IMR-90 (cell line): Measurements from ENCODE around the gene ADGRV1. TPM values are rescaled to one million over a fixed set of nuclear protein-coding genes. Genes with fewer than 3 reads are reported as not detected.

Source experiments
- ATAC-seq: fragments of 200-7000 bp; cut with Tn5 transposase; 2 replicates; pipeline ENCODE4 v1.9.1; 2020; ENCODE audit warnings: low read depth, mild to moderate bottlenecking, moderate library complexity
- BruUV-seq: library from RNA; stranded (reverse); fragments of 400-500 nt; replicated peaks from 2 replicates; lab custom pipeline; 2021; lab: Mats Ljungman, UMichigan
- CTCF ChIA-PET: fragments of 300-600 bp; formaldehyde crosslinking; extraction: SDS; loops from one replicate; lab custom pipeline; 2021; ENCODE audit warnings: antibody characterized with exemption; lab: Yijun Ruan, JAX
- POLR2A ChIA-PET: fragments of 300-600 bp; sonication (Branson Sonifier 250); formaldehyde crosslinking; loops from one replicate; lab custom pipeline; 2022; ENCODE audit warnings: antibody characterized with exemption; ENCODE audit not compliant: unreplicated experiment; lab: Charles Lee
- DNase-seq: peaks from one replicate; pipeline ENCODE4 v3.0.0; 2013
- H2AFZ ChIP-seq: replicated peaks from 2 replicates; pipeline ENCODE3; 2013; ENCODE audit warnings: low read length, mild to moderate bottlenecking; ENCODE audit not compliant: poor library complexity
- H2AK5ac ChIP-seq: 2 replicates; pipeline ENCODE4 v1.6.1; 2013; ENCODE audit warnings: low read depth, low read length, inconsistent platforms
- H2AK9ac ChIP-seq: replicated peaks from 2 replicates; pipeline ENCODE3; 2013; ENCODE audit warnings: mild to moderate bottlenecking, low read depth, low read length, moderate library complexity; ENCODE audit not compliant: poor library complexity
- H2BK120ac ChIP-seq: 2 replicates; pipeline ENCODE4 v1.6.1; 2013; ENCODE audit warnings: low read depth, low read length, inconsistent platforms
- H2BK15ac ChIP-seq: 3 replicates; pipeline ENCODE4 v1.6.1; 2013; ENCODE audit warnings: low read depth, low read length, inconsistent platforms
- H2BK20ac ChIP-seq: 2 replicates; pipeline ENCODE4 v1.6.1; 2013; ENCODE audit warnings: low read depth, mild to moderate bottlenecking, inconsistent platforms, low read length, moderate library complexity
- H2BK5ac ChIP-seq: 2 replicates; pipeline ENCODE4 v1.6.1; 2013; ENCODE audit warnings: mild to moderate bottlenecking, low read depth, low read length, inconsistent platforms; ENCODE audit not compliant: poor library complexity, severe bottlenecking
- H3K14ac ChIP-seq: replicated peaks from 2 replicates; pipeline ENCODE4 v1.6.1; 2013; ENCODE audit warnings: low read depth, low read length, inconsistent platforms
- H3K18ac ChIP-seq: 2 replicates; pipeline ENCODE4 v1.6.1; 2013; ENCODE audit warnings: low read depth, low read length, control low read depth
- H3K23ac ChIP-seq: 2 replicates; pipeline ENCODE4 v1.6.1; 2013; ENCODE audit warnings: low read depth, low read length, inconsistent platforms
- H3K27ac ChIP-seq: 2 replicates; pipeline ENCODE4 v1.5.1; 2013; ENCODE audit warnings: mild to moderate bottlenecking, control low read depth, low read length; ENCODE audit not compliant: insufficient read depth
- H3K27me3 ChIP-seq: 2 replicates; pipeline ENCODE4 v1.6.1; 2013; ENCODE audit warnings: low read length; ENCODE audit not compliant: control insufficient read depth, insufficient read depth
- H3K36me3 ChIP-seq: 2 replicates; pipeline ENCODE4 v1.6.1; 2013; ENCODE audit warnings: low read length, mixed read lengths; ENCODE audit not compliant: control insufficient read depth, insufficient read depth
- H3K4ac ChIP-seq: 2 replicates; pipeline ENCODE4 v1.6.1; 2013; ENCODE audit warnings: low read depth, low read length, inconsistent platforms
- H3K4me1 ChIP-seq: 2 replicates; pipeline ENCODE4 v1.6.1; 2013; ENCODE audit warnings: low read length, mixed read lengths; ENCODE audit not compliant: control insufficient read depth, insufficient read depth
- H3K4me2 ChIP-seq: 2 replicates; pipeline ENCODE4 v1.6.1; 2013; ENCODE audit warnings: low read depth, mild to moderate bottlenecking, control low read depth, low read length, moderate library complexity
- H3K4me3 ChIP-seq: 2 replicates; pipeline ENCODE4 v1.5.1; 2013; ENCODE audit warnings: low read depth, mild to moderate bottlenecking, control low read depth, low read length, moderate library complexity; ENCODE audit not compliant: insufficient read depth
- H3K56ac ChIP-seq: 2 replicates; pipeline ENCODE4 v1.6.1; 2013; ENCODE audit warnings: low read length, inconsistent platforms; ENCODE audit not compliant: insufficient read depth; ENCODE audit errors: extremely low read depth
- H3K79me1 ChIP-seq, 2 experiments: 2 replicates each; pipeline ENCODE4 v1.6.1; 2013; ENCODE audit warnings: low read length in 2 of 2, inconsistent platforms in 1 of 2, low read depth in 1 of 2
- H3K9ac ChIP-seq: 2 replicates; pipeline ENCODE4 v1.6.1; 2013; ENCODE audit warnings: low read depth, low read length, control low read depth
- H3K9me1 ChIP-seq: 2 replicates; pipeline ENCODE4 v1.6.1; 2013; ENCODE audit warnings: low read length, inconsistent platforms; ENCODE audit not compliant: insufficient read depth
- H3K9me3 ChIP-seq: 2 replicates; pipeline ENCODE4 v1.6.1; 2013; ENCODE audit warnings: low read length; ENCODE audit not compliant: control insufficient read depth, insufficient read depth
- H4K20me1 ChIP-seq: 2 replicates; pipeline ENCODE4 v1.6.1; 2013; ENCODE audit warnings: low read length, inconsistent platforms; ENCODE audit not compliant: insufficient read depth
- H4K5ac ChIP-seq: 2 replicates; pipeline ENCODE4 v1.6.1; 2013; ENCODE audit warnings: mild to moderate bottlenecking, low read depth, low read length, control low read depth
- H4K8ac ChIP-seq, 2 experiments: 2 replicates each; pipeline ENCODE4 v1.6.1; 2013; ENCODE audit warnings: low read depth in 2 of 2, low read length in 2 of 2, control low read depth in 1 of 2, inconsistent platforms in 1 of 2
- H4K91ac ChIP-seq: 2 replicates; pipeline ENCODE4 v1.6.1; 2013; ENCODE audit warnings: low read depth, low read length, inconsistent platforms; ENCODE audit not compliant: insufficient read depth
- BHLHE40 ChIP-seq: fragments of 150-350 bp; IDR thresholded peaks from 2 replicates; pipeline ENCODE4 v1.6.1; 2016; ENCODE audit warnings: mild to moderate bottlenecking, low read depth, low read length
- CEBPB ChIP-seq: IDR thresholded peaks from 2 replicates; pipeline ENCODE4 v1.6.1; 2012; ENCODE audit warnings: low read depth, low read length, improper control_type of control experiment
- CHD1 ChIP-seq: IDR thresholded peaks from 2 replicates; pipeline ENCODE4 v1.6.1; 2012; ENCODE audit warnings: low read depth, low read length, improper control_type of control experiment
- MAFK ChIP-seq: IDR thresholded peaks from 2 replicates; pipeline ENCODE4 v1.6.1; 2012; ENCODE audit warnings: low read depth, low read length, improper control_type of control experiment
- NFE2L2 ChIP-seq: fragments of 150-350 bp; IDR thresholded peaks from 2 replicates; pipeline ENCODE4 v1.6.1; 2016; ENCODE audit warnings: low read depth, mild to moderate bottlenecking, low read length
- POLR2A ChIP-seq: IDR thresholded peaks from 2 replicates; pipeline ENCODE4 v1.6.1; 2012; ENCODE audit warnings: mild to moderate bottlenecking, low read depth, low read length
- RAD21 ChIP-seq: IDR thresholded peaks from 2 replicates; pipeline ENCODE4 v1.6.1; 2012; ENCODE audit warnings: low read length, improper control_type of control experiment
- RFX5 ChIP-seq: IDR thresholded peaks from 2 replicates; pipeline ENCODE4 v1.8.0; 2012; ENCODE audit warnings: low read depth, mild to moderate bottlenecking, low read length, moderate library complexity
- SMC3 ChIP-seq: fragments of 150-350 bp; IDR thresholded peaks from 2 replicates; pipeline ENCODE4 v1.6.1; 2016; ENCODE audit warnings: low read depth, mild to moderate bottlenecking, antibody characterized with exemption, low read length, moderate library complexity
- USF2 ChIP-seq: fragments of 150-350 bp; IDR thresholded peaks from 2 replicates; pipeline ENCODE4 v1.6.1; 2017; ENCODE audit warnings: mild to moderate bottlenecking, antibody characterized with exemption, low read length, low read depth
- WGBS, 2 experiments: methylation state at CpG; one replicate each; pipeline versions ENCODE4 v1.1.5 to v1.1.7; 2013; ENCODE audit warnings: missing lambda C conversion rate in 2 of 2; ENCODE audit not compliant: insufficient read length in 1 of 2; ENCODE audit errors: extremely low coverage in 2 of 2; 5-methylcytosine and 5-hydroxymethylcytosine counted together
- dilution Hi-C: fragments of 300-500 bp; cut with HindIII; formaldehyde crosslinking; loops from one replicate; pipeline ENCODE4 v1.14.3; 2018; ENCODE audit warnings: low sequenced_read_pairs; ENCODE audit not compliant: unreplicated experiment
- in situ Hi-C: fragments of 300-500 bp; cut with MboI; formaldehyde crosslinking; loops from 3 replicates; pipeline ENCODE4 v1.14.3; 2019; ENCODE audit warnings: low sequenced_read_pairs, inconsistent platforms, mixed read lengths
- intact Hi-C: fragments of 100-400 bp; cut with micrococcal nuclease; formaldehyde crosslinking; loops from 2 replicates; pipeline ENCODE4 v1.10.0; 2022
- polyA plus RNA-seq, 3 experiments: library from polyadenylated mRNA; depleted of rRNA; stranded (reverse); fragments of >200 nt; gene quantifications; 2 replicates each; pipeline ENCODE4 v1.2.3, GENCODE V29; 2012; ENCODE audit warnings: low replicate concordance in 1 of 3
- total RNA-seq: library from RNA; depleted of rRNA; stranded (reverse); fragments of >200 nt; gene quantifications from 2 replicates; pipeline ENCODE4 v1.2.3, GENCODE V29; 2012
- TF ChIP-seq, protein P1 (sequence below): fragments of 150-350 bp; IDR thresholded peaks from 2 replicates; pipeline ENCODE4 v1.6.1; 2016; ENCODE audit warnings: low read depth, mild to moderate bottlenecking, low read length, moderate library complexity, borderline replicate concordance
- TF ChIP-seq, protein P2 (sequence below): conservative IDR thresholded peaks from 2 replicates; pipeline ENCODE4 v1.5.1; 2012; ENCODE audit warnings: mild to moderate bottlenecking, low read depth, low read length, improper control_type of control experiment

The ADGRV1 gene
- total and polyA plus RNA-seq, 2 of the 4 experiments (the other 2 are of a cell fraction), result under 0.01 TPM; not detected in 1

- H3K4me2 ChIP-seq, result no peak overlapping the region
- 0 out of 2 replicates have a peak overlapping the region, but pooled peaks have one; percentile 30 for H2BK20ac ChIP-seq
- in situ Hi-C loops, result loop anchor here (10.0 kb wide), 1 partner anchor 167 kb away; no protein-coding TSS in a partner anchor
- 0 out of 4 replicates have a peak overlapping the region, but pooled peaks of 1 of the 2 experiments have one; percentile 78 for H4K8ac ChIP-seq
- no TSS peak for BruUV-seq
- 0 out of 2 replicates have a peak overlapping the region, but pooled peaks have one; percentile 11 for H2AK5ac ChIP-seq
- H3K23ac ChIP-seq, result no peak overlapping the region
- peak; percentile 84 for DNase-seq
- H3K36me3 ChIP-seq, result no peaks in the 10 kb centered on the region
- no peaks in the 10 kb centered on the region for H3K27me3 ChIP-seq
- H3K4me3 ChIP-seq, result no peak overlapping the region
- peak overlapping the region; percentile 77; the same call in 1 of the 2 replicates for H4K91ac ChIP-seq
- ATAC-seq, result peak; percentile 100
- WGBS, 2 experiments, result no CpG with 5 or more reads among the region's 8 CpGs
- peak overlapping the region; percentile 23; the same call in 1 of the 3 replicates for H2BK15ac ChIP-seq
- peak overlapping the region; percentile 69 for H2AFZ ChIP-seq
- TF ChIP-seq, protein P1, sequence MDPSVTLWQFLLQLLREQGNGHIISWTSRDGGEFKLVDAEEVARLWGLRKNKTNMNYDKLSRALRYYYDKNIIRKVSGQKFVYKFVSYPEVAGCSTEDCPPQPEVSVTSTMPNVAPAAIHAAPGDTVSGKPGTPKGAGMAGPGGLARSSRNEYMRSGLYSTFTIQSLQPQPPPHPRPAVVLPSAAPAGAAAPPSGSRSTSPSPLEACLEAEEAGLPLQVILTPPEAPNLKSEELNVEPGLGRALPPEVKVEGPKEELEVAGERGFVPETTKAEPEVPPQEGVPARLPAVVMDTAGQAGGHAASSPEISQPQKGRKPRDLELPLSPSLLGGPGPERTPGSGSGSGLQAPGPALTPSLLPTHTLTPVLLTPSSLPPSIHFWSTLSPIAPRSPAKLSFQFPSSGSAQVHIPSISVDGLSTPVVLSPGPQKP, result no peak
- 0 out of 2 replicates have a peak, but pooled peaks have one; percentile 50 for TF ChIP-seq POLR2A
- peak; percentile 99 for TF ChIP-seq SMC3
- no peak for TF ChIP-seq NFE2L2
- TF ChIP-seq RFX5, result no peak
- no peak for TF ChIP-seq CEBPB
- TF ChIP-seq MAFK, result peak; percentile 68; the same call in 1 of the 2 replicates
- TF ChIP-seq USF2, result no peak
- peak; percentile 98 for TF ChIP-seq RAD21
- TF ChIP-seq CHD1, result peak; percentile 74; the same call in 1 of the 2 replicates
- TF ChIP-seq, protein P2, sequence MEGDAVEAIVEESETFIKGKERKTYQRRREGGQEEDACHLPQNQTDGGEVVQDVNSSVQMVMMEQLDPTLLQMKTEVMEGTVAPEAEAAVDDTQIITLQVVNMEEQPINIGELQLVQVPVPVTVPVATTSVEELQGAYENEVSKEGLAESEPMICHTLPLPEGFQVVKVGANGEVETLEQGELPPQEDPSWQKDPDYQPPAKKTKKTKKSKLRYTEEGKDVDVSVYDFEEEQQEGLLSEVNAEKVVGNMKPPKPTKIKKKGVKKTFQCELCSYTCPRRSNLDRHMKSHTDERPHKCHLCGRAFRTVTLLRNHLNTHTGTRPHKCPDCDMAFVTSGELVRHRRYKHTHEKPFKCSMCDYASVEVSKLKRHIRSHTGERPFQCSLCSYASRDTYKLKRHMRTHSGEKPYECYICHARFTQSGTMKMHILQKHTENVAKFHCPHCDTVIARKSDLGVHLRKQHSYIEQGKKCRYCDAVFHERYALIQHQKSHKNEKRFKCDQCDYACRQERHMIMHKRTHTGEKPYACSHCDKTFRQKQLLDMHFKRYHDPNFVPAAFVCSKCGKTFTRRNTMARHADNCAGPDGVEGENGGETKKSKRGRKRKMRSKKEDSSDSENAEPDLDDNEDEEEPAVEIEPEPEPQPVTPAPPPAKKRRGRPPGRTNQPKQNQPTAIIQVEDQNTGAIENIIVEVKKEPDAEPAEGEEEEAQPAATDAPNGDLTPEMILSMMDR, result peak; percentile 91
- no peak for TF ChIP-seq BHLHE40
- no peaks in the 10 kb centered on the region for H3K9me3 ChIP-seq
- no peaks in the 10 kb centered on the region for H4K20me1 ChIP-seq
- H3K9me1 ChIP-seq, result no peaks in the 10 kb centered on the region
- no peak overlapping the region for H4K5ac ChIP-seq
- H3K27ac ChIP-seq, result no peak overlapping the region
- peak overlapping the region; percentile 32; the same call in 1 of the 2 replicates for H3K4ac ChIP-seq
- no peak overlapping the region for H3K56ac ChIP-seq
- no peak overlapping the region; the same call in 1 of the 2 replicates for H3K9ac ChIP-seq
- H3K14ac ChIP-seq, result no peak overlapping the region
- CTCF ChIA-PET, result interaction anchor here (0.6 to 3.8 kb wide), 4 partner anchors 8 to 282 kb away, joined by 3 to 20 read pairs (median 3); partner anchors contain the start of gene ARRDC3
- dilution Hi-C loops, result no loop called here
- H3K4me1 ChIP-seq, result no peaks in the 10 kb centered on the region
- peak overlapping the region; percentile 48; the same call in 1 of the 2 replicates for H2BK120ac ChIP-seq
- intact Hi-C loops, result loop anchor here (1.0 to 5.0 kb wide), 5 partner anchors 169 to 318 kb away; no protein-coding TSS in a partner anchor
- no peak overlapping the region for H3K18ac ChIP-seq
- no peak overlapping the region for H2AK9ac ChIP-seq
- POLR2A ChIA-PET, result no interaction called here
- H3K79me1 ChIP-seq, result no peaks in the 10 kb centered on the region
- H2BK5ac ChIP-seq, result no peak overlapping the region
Measured at GRCh38 chr5:91101600-91102379, 543.2 kb downstream of the ADGRV1 start.
